Nucleus accumbens (tissue), 56 donors: ENCODE results near the gene TWF1.
"Not testable (repeated sequence)": the region's sequence is repeated elsewhere in the genome, so short reads cannot be mapped to it uniquely, and the experiment has no call there.

Source experiments
- DNase-seq, 56 donors: peaks; one replicate each; lab custom pipeline; 2025; lab: John Stamatoyannopoulos, UW

The TWF1 gene

DNA sequence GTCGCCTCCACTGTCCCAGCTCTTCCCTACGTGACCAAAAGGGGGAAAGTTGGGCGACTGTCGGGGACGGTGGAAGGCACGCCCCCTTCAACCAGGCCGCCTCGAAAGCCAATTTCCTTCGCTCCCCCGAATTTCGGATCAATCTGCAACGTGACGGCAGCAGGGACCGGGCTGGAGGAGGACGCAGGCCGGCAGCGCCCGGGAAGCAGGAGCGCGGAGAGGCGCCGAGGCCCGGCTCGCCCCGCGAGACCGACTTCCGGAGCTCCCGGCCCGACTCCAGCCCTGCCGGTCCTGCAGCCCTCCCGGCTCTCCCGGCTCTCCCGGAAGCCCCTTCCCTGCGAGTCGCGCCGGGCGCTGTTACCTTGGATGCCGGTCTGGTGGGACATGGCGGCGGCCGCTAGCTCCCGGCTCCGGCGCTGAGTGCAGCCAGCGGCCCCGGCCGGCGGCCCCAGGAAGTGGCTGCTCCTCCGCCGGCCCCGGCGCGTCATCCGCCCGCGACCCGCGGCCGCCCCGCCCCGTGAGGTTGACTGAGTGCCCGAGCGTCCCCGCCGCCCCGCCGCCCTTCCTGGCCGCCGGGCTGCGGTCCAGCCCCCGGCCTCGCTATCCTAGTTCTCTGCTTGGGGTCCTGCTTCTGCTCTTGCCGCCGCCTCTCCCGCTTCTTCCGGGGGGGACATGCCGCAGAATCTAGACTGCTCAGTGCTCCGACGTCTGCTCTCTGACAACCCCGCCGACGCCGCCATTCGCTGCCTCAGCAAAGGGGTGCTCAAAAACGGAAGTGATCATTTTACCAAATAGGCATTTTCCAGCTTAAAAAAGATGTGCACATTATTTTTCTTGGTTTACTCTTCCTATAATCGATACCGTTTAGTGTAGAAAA lies at the start of gene TWF1:
Gene TWF1 (minus strand): TSS at position 458 of the 877 bp plus-strand sequence. CDS start 72 bp downstream, at position 386.
- DNase-seq: peak in 54 of 56 donors; percentile 38 to 90 (median 78)

DNA sequence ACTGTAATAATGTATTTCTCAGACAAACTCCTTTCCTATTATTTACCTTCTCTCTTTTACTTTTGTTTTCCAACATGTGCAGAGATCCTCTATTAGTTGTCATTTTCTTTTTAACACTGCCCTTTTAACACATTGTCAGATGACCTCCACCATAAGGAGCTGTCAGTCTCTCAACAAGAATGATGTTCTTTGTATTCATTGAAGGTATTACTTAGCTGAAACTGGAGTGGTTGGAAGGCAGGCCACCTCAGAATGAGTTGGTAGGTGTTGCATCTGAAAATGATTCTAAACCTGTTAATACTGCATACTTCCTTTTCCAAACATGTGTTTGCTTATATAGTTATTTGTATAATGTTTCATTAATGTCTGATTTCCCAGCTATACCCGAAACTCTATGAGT lies 46.6 kb upstream of the TWF1 start:
- no peak for DNase-seq

GRCh38 chr12:43848786-43849185 lies 42.7 kb upstream of the TWF1 start:
- no peak for DNase-seq

- DNase-seq: no peak
Measured at GRCh38 chr12:43848226-43848507, 42.0 kb upstream of the TWF1 start.

- not testable (repeated sequence) for DNase-seq
Measured at GRCh38 chr12:43847425-43848225, 41.5 kb upstream of the TWF1 start.

DNA sequence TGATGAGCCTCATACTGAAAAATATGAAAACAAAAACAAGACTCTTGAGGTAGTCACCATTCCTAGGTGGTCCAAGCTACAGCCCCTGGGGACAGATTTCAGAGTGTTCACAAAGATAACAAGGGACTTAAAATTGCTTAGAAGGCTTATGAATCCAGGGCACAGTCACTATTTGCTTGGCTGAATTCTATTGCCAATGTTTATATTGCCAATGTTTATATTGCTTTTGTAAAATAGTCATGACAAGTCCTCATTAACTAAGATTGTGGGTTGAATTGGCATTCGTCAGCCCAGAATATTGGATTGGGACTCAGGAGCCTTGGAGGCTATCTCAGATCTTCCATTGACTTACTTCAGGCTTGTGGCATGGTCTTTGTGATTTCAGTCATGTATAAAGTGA lies 36.1 kb upstream of the TWF1 start:
- no peak for DNase-seq

DNA sequence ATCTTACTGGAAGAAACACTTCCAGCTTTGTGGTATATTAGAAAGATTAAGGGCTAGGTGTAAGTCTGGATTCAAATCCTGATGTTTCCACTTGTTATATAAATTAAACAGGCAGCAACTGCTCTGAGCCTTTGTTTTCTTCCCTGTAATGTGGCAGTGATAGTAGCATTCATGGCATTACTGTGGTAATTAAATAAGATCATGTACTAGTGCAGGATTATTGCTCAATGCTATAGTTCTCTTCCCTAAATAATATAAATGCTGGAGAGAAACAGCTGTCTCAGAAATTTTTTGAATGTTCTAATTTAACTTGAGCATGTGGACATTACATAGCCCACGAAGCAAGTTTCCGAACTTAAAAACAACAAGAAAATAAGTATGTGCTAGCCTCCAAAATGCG lies 35.1 kb upstream of the TWF1 start:
- DNase-seq: no peak

GRCh38 chr12:43840338-43840737 lies 34.2 kb upstream of the TWF1 start:
- DNase-seq: no peak

DNA sequence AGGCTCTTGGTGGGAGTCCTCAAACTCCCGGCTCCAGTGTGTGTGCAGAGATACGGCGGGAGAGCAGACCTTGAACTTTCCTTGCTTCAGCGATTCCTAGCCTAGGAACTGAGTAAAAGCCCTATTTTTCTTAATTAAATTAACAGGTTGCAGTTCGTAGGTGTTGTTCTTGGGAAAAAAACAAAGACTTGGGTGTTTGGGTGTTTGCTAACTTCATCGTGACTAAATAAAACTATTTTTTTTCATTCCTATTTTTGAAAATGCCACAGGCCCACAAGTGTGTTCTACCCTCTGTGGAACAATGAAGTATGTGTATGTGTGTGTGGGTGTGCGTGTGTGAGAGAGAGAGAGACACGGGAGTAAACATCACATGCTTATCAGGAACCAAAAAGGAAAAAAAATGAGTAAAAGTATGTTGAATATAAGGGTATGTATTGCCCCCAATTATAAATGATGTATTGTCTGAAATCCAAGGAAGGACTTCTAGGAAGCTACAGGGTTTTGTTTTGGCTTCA lies 30.4 kb upstream of the TWF1 start:
- DNase-seq: peak in 4 of 56 donors; percentile 6 to 40 (median 22)

GRCh38 chr12:43835656-43836474 lies 29.7 kb upstream of the TWF1 start, which contains the start of gene TMEM117:
Gene TMEM117, plus strand, starts transcription at chr12:43836081.
- DNase-seq: peak in 51 of 56 donors; percentile 3 to 79 (median 47)

- no peak for DNase-seq
Measured at GRCh38 chr12:43835264-43835655, 29.1 kb upstream of the TWF1 start.

DNA sequence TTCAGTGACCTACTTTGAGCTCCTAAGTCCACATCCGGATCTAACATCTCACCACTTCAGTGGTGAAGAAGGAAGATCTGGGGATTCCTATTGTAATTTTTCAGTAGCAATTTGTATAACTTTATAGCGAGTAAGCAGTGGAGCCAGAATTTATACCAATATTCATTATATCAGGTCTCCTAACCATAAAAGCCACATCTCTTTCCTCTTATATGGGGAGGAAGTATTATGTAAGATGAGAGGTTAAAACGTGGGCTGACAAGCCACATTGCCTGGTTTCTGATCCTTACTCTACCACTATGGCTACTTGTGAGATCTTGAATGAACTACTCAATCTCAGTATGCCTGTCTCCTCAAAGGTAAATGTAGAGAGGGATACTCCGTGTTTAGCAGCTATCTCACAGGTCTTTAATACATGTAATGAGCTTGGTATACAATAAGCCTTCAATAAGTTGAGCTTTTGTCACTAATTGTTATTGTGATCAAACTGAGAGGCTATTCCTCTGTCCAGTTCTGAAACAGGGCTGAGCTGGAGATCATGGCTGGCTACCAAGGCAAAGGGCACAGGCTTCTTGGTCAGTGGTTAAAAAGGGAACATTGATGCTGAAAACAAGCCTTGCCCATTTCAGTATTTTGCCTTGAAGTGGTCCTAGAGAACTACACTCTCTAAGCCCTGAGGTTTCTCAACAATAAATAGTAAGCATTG lies 26.5 kb upstream of the TWF1 start:
- DNase-seq: no peak

GRCh38 chr12:43827093-43827492 lies 21.0 kb upstream of the TWF1 start:
- DNase-seq: no peak

DNA sequence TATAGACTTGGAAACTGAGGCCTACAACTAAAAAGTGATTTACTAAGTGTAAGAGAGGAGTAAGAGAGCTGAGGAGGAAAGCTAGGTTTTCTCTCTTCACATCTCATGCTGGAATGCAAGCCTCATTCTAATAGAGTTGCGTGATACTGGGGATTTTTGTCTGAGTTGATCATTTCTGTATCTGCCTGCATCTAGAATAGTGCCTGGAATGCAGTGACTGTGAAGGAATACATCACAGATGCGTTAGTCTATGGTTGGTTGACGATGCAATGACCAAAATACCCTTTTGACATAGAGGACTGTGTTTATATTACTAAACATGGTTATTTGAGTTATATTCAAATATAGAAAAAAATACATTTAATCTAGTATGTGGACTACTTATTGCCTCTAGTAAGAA lies 20.6 kb upstream of the TWF1 start:
- no peak for DNase-seq

DNA sequence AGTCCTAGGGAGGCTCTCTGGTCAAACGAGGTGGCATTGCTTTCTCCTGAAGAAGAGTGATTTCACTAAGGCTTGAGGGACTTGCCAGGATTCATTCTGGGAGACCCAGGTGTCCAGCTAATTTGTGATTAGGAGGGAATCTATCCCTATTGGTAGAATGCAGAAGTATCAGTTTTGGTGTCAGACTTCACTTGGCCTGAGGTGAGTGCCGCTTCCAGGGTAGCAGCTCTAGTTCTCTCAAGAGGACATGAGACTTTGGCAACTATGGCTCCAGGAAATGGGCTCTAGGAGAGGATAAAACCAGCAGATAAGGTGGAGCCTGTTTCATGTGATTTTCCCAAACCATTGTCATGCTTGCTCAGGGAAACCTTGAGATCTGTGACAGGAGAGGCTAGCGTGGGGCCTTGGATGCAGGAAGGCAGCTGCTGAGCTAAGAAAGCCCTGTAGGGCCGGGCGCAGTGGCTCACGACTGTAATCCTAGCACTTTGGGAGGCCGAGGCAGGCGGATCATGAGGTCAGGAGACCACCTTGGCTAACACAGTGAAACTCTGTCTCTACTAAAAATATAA lies 18.2 kb upstream of the TWF1 start:
- no peak for DNase-seq

DNA sequence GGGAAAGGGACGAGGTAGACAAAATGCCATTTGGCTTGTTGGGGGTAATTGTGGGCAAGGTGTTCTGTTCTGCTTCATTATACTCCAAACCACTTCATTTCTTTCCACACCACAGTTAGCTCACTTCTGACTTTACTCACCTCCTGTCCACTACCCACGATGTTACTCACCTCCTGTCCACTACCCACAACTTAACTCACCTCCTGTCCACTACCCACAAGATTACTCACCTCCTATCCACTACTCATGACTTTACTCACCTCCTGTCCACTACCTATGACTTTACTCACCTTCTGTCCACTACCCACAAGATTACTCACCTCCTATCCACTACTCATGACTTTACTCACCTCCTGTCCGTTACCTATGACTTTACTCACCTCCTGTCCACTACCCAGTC lies 10.1 kb upstream of the TWF1 start:
- DNase-seq: no peak

GRCh38 chr12:43815416-43815815 lies 9.3 kb upstream of the TWF1 start:
- no peak for DNase-seq

GRCh38 chr12:43812926-43813325 lies 6.8 kb upstream of the TWF1 start:
- DNase-seq: peak in 5 of 56 donors; percentile 9 to 29 (median 19)

- DNase-seq: no peak
Measured at GRCh38 chr12:43812057-43812456, 5.9 kb upstream of the TWF1 start.

DNA sequence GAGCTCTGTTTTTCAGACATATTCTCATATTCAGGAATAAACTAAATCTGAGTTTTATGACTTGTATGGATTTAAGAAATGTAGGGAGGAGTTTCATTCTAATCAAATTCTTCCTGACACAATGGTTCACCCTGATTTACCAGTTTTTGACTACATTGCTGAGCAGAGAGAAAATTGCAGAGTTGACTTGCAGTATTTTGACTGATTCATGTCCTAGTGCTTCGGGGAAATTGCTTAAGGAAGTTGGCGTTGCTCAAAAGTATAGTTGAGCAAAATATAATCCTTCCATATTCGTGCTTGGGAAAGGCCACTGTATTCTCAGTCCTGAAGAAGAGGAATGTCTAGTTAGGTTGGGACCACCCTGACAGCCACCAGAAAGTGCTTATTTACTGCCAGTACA lies 1.3 kb upstream of the TWF1 start:
- DNase-seq: no peak
